Endothelial cell of umbilical vein (primary cell): Measurements from ENCODE around the gene RARS1.

Experiments
- EZH2 ChIP-seq: IDR thresholded peaks from 2 replicates; pipeline ENCODE4 v1.6.1; 2012; ENCODE audit warnings: borderline replicate concordance, low read depth, mild to moderate bottlenecking, moderate library complexity, low read length, inconsistent platforms; ENCODE audit not compliant: severe bottlenecking
- POLR2AphosphoS5 ChIP-seq: IDR thresholded peaks from 2 replicates; pipeline ENCODE4 v1.6.1; 2012; ENCODE audit warnings: low read depth, mild to moderate bottlenecking, control low read depth, low read length, moderate library complexity; ENCODE audit not compliant: insufficient read depth
- TF ChIP-seq, protein P1 (sequence below), 2 donors: IDR thresholded peaks; 1 replicate in 1 of 2; 2 replicates in 1 of 2; pipeline ENCODE4 v1.5.1; 2011; ENCODE audit warnings: low read length in 2 of 2, mild to moderate bottlenecking in 2 of 2, moderate library complexity in 2 of 2, control low read depth in 1 of 2, inconsistent platforms in 1 of 2, low read depth in 1 of 2; ENCODE audit not compliant: insufficient read depth in 1 of 2; ENCODE audit errors: extremely low read depth in 1 of 2

DNA sequence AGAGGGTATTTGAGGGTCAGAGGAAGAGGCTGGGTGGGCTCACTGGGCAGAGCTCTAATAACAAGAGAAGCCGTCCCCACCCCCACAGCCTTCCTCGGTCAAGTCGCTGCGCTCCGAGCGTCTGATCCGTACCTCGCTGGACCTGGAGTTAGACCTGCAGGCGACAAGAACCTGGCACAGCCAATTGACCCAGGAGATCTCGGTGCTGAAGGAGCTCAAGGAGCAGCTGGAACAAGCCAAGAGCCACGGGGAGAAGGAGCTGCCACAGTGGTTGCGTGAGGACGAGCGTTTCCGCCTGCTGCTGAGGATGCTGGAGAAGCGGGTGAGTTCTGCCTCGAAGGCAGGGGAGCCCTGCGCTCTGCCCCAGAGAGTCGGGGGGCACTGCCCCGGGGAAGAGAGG, 21.6 kb upstream of the RARS1 start:
- TF ChIP-seq POLR2AphosphoS5 (no peak), EZH2 (no peak)
- TF ChIP-seq, protein P1, sequence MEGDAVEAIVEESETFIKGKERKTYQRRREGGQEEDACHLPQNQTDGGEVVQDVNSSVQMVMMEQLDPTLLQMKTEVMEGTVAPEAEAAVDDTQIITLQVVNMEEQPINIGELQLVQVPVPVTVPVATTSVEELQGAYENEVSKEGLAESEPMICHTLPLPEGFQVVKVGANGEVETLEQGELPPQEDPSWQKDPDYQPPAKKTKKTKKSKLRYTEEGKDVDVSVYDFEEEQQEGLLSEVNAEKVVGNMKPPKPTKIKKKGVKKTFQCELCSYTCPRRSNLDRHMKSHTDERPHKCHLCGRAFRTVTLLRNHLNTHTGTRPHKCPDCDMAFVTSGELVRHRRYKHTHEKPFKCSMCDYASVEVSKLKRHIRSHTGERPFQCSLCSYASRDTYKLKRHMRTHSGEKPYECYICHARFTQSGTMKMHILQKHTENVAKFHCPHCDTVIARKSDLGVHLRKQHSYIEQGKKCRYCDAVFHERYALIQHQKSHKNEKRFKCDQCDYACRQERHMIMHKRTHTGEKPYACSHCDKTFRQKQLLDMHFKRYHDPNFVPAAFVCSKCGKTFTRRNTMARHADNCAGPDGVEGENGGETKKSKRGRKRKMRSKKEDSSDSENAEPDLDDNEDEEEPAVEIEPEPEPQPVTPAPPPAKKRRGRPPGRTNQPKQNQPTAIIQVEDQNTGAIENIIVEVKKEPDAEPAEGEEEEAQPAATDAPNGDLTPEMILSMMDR (IDR thresholded peaks at IDR 0.05; ENCODE audit: extremely low read depth in 1 of 2, insufficient read depth in 1 of 2, low read depth in 1 of 2, low read length in 2 of 2) = no peak
